ENCODE data around the gene FAM200A. TPM values are rescaled to one million over a fixed set of nuclear protein-coding genes. Genes with fewer than 3 reads are reported as not detected.

The FAM200A gene
- total RNA-seq, 4 donors from 2014 or later: 2.8 to 5.8 (median 3.3) TPM

- no peak for DNase-seq (ENCODE audit: low spot score)
- TF ChIP-seq, protein P1, sequence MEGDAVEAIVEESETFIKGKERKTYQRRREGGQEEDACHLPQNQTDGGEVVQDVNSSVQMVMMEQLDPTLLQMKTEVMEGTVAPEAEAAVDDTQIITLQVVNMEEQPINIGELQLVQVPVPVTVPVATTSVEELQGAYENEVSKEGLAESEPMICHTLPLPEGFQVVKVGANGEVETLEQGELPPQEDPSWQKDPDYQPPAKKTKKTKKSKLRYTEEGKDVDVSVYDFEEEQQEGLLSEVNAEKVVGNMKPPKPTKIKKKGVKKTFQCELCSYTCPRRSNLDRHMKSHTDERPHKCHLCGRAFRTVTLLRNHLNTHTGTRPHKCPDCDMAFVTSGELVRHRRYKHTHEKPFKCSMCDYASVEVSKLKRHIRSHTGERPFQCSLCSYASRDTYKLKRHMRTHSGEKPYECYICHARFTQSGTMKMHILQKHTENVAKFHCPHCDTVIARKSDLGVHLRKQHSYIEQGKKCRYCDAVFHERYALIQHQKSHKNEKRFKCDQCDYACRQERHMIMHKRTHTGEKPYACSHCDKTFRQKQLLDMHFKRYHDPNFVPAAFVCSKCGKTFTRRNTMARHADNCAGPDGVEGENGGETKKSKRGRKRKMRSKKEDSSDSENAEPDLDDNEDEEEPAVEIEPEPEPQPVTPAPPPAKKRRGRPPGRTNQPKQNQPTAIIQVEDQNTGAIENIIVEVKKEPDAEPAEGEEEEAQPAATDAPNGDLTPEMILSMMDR (IDR thresholded peaks at IDR 0.05): no peak
- ATAC-seq (ENCODE audit: low FRiP score): no peak
These were observed 51.3 kb downstream of the FAM200A start for GRCh38 chr7:99500637-99501009.

- TF ChIP-seq, protein P1 (IDR thresholded peaks at IDR 0.05): no peak
These were observed 51.9 kb downstream of the FAM200A start, which contains the start of gene ZNF394 for GRCh38 chr7:99499721-99500636. TSS of gene ZNF394 (minus strand) at chr7:99500281. CDS start at chr7:99500093, 188 bp downstream.

GRCh38 chr7:99499371-99499720 is 52.6 kb downstream of the FAM200A start:
- ATAC-seq (ENCODE audit: low FRiP score) (no peak), DNase-seq (ENCODE audit: low spot score) (no peak)
- TF ChIP-seq, protein P1 (IDR thresholded peaks at IDR 0.05): no peak

More at GRCh38 chr7:99499721-99500636, 51.9 kb downstream of the FAM200A start, which contains the start of gene ZNF394:
- ATAC-seq (ENCODE audit: low FRiP score) (peak; percentile 76), DNase-seq (ENCODE audit: low spot score) (peak; percentile 63)

GRCh38 chr7:99498546-99498944 is 53.4 kb downstream of the FAM200A start:
- TF ChIP-seq, protein P1 (IDR thresholded peaks at IDR 0.05): no peak
- DNase-seq (ENCODE audit: low spot score) (no peak), ATAC-seq (ENCODE audit: low FRiP score) (no peak)

GRCh38 chr7:99497766-99498545 is 54.0 kb downstream of the FAM200A start:
- no peak for DNase-seq (ENCODE audit: low spot score)
- TF ChIP-seq, protein P1 (IDR thresholded peaks at IDR 0.05): no peak
- no peak for ATAC-seq (ENCODE audit: low FRiP score)

Other genes with a start within 250 kb of the FAM200A start
- gene ARPC1A, start 226.2 kb downstream of the FAM200A start, total RNA-seq: 100 to 1,000 TPM; 103 to 137 (median 124) TPM
- 100 to 1,000 TPM; 221 to 387 (median 302) TPM for gene ARPC1B, start 177.4 kb downstream of the FAM200A start, total RNA-seq
- 10 to 100 TPM; 41.9 to 70.2 (median 54.7) TPM for gene PDAP1, start 143.5 kb downstream of the FAM200A start, total RNA-seq
- gene BUD31, start 143.1 kb downstream of the FAM200A start, total RNA-seq: 10 to 100 TPM; 52.9 to 68.3 (median 64.8) TPM
- gene PTCD1, start 113.3 kb downstream of the FAM200A start, total RNA-seq: 1 to 10 TPM; 3.5 to 9.5 (median 5.4) TPM
- gene CPSF4, start 113.2 kb downstream of the FAM200A start, total RNA-seq: 10 to 100 TPM; 24.3 to 49.0 (median 30.1) TPM
- 1,000 to 10,000 TPM in 2 of 4 donors, 100 to 1,000 TPM in 2; 572 to 1,317 (median 943) TPM for gene ATP5MF, start 85.9 kb downstream of the FAM200A start, total RNA-seq
- 10 to 100 TPM in 1 of 4 donors, 1 to 10 TPM in 3; 3.4 to 11.5 (median 7.1) TPM for gene ZNF789, start 79.2 kb downstream of the FAM200A start, total RNA-seq
- gene ZNF394, start 51.8 kb downstream of the FAM200A start, total RNA-seq: 10 to 100 TPM; 23.7 to 46.7 (median 35.6) TPM
- gene ZKSCAN5, start 47.5 kb downstream of the FAM200A start, total RNA-seq: 10 to 100 TPM in 1 of 4 donors, 1 to 10 TPM in 3; 6.1 to 10.2 (median 7.8) TPM
- 100 to 1,000 TPM; 104 to 164 (median 109) TPM for gene ZNF655, start 6.5 kb upstream of the FAM200A start, total RNA-seq
- gene TMEM225B, start 46.2 kb upstream of the FAM200A start, total RNA-seq: 1 to 10 TPM in 1 of 4 donors, under 1 TPM in 3; 0.82 to 1.8 (median 0.89) TPM
- gene ZSCAN25, start 64.8 kb upstream of the FAM200A start, total RNA-seq: 10 to 100 TPM in 3 of 4 donors, 1 to 10 TPM in 1; 9.1 to 21.0 (median 15.0) TPM
- gene CYP3A5, start 127.9 kb upstream of the FAM200A start, total RNA-seq: 10 to 100 TPM in 2 of 4 donors, 1 to 10 TPM in 2; 6.2 to 92.0 (median 13.8) TPM
- gene CYP3A7, start 183.1 kb upstream of the FAM200A start, total RNA-seq: 1 to 10 TPM in 1 of 4 donors, under 1 TPM in 2, not detected in 1; 0.56 to 2.8 (median 0.60) TPM
- gene CYP3A4, start 232.1 kb upstream of the FAM200A start, total RNA-seq: 1 to 10 TPM in 1 of 4 donors, under 1 TPM in 1, not detected in 2; 0.60 to 1.8 TPM

Data from omental fat pad (tissue), 4 donors.